Measurements from ENCODE around the gene OR52B4. TPM values are rescaled to one million over a fixed set of nuclear protein-coding genes. Genes with fewer than 3 reads are reported as not detected.

The OR52B4 gene
- total and polyA plus RNA-seq, 2 experiments from 2014 or later, result 0.31 TPM; not detected in 1

DNA sequence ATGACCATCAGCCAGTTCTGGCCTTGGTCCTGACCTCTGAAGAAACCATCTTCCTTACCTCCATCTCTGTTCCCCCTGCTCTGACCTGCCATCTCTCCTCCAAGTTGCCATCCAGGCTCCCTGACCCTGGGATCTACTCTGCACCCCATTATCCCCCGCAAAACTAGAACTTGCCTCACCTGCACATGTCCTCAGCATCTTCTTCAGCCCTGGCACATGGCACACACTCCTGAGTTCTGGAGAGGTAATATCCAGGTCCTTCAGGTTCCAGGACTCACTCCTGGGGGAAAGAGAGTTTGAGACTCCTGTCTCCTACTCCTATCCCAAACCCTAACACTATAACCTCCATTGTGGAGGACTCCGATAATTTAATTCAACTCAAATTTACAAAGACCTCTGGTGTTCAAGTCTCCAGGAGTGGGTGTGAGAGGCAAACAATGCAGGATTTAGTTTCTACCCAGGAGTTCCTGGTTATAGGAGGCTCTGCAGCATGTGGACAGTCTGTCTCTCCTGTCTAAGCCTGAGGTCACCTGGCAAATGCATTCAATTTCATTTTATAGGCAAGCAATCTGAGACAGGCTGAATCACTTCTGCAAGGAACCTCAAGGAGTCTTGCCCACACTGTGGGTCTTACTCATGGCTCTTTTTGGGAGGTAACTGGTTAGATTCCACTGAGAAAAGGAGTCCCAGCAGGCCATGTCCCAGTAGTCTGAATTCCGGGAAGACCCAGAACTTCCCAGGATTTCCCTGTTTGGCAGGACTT, 18.0 kb upstream of the OR52B4 start (continued):
- TF ChIP-seq, protein P1, sequence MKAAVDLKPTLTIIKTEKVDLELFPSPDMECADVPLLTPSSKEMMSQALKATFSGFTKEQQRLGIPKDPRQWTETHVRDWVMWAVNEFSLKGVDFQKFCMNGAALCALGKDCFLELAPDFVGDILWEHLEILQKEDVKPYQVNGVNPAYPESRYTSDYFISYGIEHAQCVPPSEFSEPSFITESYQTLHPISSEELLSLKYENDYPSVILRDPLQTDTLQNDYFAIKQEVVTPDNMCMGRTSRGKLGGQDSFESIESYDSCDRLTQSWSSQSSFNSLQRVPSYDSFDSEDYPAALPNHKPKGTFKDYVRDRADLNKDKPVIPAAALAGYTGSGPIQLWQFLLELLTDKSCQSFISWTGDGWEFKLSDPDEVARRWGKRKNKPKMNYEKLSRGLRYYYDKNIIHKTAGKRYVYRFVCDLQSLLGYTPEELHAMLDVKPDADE (IDR thresholded peaks at IDR 0.05), result no peak
- TF ChIP-seq EZH2phosphoT487 (IDR thresholded peaks at IDR 0.05; ENCODE audit: unreplicated experiment) (no peak), ZNF114 (CRISPR knock-in tag; IDR thresholded peaks at IDR 0.05) (no peak)

DNA sequence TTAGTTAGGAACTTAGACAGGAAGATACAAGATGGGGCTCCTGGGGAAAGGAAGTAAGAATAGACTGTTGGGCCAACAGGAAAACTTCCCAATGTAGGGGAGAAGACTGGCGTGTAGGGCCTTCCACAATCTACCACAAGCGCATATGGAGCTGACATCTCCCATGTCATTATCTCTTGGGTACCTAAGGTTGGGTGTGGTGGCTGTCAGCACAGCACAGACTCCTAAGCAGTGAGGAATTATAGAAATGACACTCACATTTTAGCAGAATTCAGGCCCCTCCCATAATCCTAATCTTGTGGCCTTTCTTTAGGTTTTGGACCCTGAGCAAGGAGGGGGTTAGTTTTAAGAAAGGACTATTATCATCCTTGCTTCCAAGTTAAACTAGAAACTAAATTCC, 13.7 kb upstream of the OR52B4 start:
- H3K36me3 ChIP-seq (ENCODE audit: insufficient read depth), result no peaks in the 10 kb centered on the region
- H3K9me3 Mint-ChIP-seq, result no peaks in the 10 kb centered on the region
- H3K4me3 ChIP-seq, result no peak overlapping the region
- no peak overlapping the region for H2AFZ ChIP-seq
- no peaks in the 10 kb centered on the region for H3K27me3 ChIP-seq (ENCODE audit: insufficient read depth)
- H3K27ac ChIP-seq (ENCODE audit: low read depth), result no peak overlapping the region
- no peak for DNase-seq (ENCODE audit: low spot score)
- no peaks in the 10 kb centered on the region for H3F3A ChIP-seq (replicated peaks; ENCODE audit: low read depth)
- ATAC-seq, result no peak
- H4K20me1 ChIP-seq (replicated peaks; ENCODE audit: insufficient read depth), result no peaks in the 10 kb centered on the region
- no peak overlapping the region for H3K4me2 ChIP-seq
- H3K4me1 Mint-ChIP-seq, result no peaks in the 10 kb centered on the region
- H3K9me2 ChIP-seq (ENCODE audit: insufficient read depth), result no peaks in the 10 kb centered on the region
- H3K4me3 Mint-ChIP-seq, result no peak overlapping the region
- peaks cover 17% of the 10 kb centered on the region for H3K36me3 Mint-ChIP-seq (ENCODE audit: low read depth)
- H3K27ac Mint-ChIP-seq, result no peak overlapping the region
- H3K4me1 ChIP-seq (ENCODE audit: insufficient read depth), result no peaks in the 10 kb centered on the region
- peaks cover 4% of the 10 kb centered on the region for H3K27me3 Mint-ChIP-seq (ENCODE audit: insufficient read depth, low read depth, poor library complexity)
- no peaks in the 10 kb centered on the region for H3K79me2 ChIP-seq (replicated peaks; ENCODE audit: insufficient read depth)
- TF ChIP-seq, protein P2, sequence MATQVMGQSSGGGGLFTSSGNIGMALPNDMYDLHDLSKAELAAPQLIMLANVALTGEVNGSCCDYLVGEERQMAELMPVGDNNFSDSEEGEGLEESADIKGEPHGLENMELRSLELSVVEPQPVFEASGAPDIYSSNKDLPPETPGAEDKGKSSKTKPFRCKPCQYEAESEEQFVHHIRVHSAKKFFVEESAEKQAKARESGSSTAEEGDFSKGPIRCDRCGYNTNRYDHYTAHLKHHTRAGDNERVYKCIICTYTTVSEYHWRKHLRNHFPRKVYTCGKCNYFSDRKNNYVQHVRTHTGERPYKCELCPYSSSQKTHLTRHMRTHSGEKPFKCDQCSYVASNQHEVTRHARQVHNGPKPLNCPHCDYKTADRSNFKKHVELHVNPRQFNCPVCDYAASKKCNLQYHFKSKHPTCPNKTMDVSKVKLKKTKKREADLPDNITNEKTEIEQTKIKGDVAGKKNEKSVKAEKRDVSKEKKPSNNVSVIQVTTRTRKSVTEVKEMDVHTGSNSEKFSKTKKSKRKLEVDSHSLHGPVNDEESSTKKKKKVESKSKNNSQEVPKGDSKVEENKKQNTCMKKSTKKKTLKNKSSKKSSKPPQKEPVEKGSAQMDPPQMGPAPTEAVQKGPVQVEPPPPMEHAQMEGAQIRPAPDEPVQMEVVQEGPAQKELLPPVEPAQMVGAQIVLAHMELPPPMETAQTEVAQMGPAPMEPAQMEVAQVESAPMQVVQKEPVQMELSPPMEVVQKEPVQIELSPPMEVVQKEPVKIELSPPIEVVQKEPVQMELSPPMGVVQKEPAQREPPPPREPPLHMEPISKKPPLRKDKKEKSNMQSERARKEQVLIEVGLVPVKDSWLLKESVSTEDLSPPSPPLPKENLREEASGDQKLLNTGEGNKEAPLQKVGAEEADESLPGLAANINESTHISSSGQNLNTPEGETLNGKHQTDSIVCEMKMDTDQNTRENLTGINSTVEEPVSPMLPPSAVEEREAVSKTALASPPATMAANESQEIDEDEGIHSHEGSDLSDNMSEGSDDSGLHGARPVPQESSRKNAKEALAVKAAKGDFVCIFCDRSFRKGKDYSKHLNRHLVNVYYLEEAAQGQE (IDR thresholded peaks at IDR 0.05; ENCODE audit: unreplicated experiment), result no peak
- no peak for TF ChIP-seq JUNB (IDR thresholded peaks at IDR 0.05; ENCODE audit: unreplicated experiment)
- TF ChIP-seq POLR2AphosphoS5 (IDR thresholded peaks at IDR 0.05; ENCODE audit: low read depth), result no peak
- TF ChIP-seq CREB1 (CRISPR knock-in tag; IDR thresholded peaks at IDR 0.05; ENCODE audit: low read depth), result no peak
- no peak for TF ChIP-seq ZNF331 (CRISPR knock-in tag; IDR thresholded peaks at IDR 0.05; ENCODE audit: low read depth)
- TF ChIP-seq, protein P3, sequence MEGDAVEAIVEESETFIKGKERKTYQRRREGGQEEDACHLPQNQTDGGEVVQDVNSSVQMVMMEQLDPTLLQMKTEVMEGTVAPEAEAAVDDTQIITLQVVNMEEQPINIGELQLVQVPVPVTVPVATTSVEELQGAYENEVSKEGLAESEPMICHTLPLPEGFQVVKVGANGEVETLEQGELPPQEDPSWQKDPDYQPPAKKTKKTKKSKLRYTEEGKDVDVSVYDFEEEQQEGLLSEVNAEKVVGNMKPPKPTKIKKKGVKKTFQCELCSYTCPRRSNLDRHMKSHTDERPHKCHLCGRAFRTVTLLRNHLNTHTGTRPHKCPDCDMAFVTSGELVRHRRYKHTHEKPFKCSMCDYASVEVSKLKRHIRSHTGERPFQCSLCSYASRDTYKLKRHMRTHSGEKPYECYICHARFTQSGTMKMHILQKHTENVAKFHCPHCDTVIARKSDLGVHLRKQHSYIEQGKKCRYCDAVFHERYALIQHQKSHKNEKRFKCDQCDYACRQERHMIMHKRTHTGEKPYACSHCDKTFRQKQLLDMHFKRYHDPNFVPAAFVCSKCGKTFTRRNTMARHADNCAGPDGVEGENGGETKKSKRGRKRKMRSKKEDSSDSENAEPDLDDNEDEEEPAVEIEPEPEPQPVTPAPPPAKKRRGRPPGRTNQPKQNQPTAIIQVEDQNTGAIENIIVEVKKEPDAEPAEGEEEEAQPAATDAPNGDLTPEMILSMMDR (conservative IDR thresholded peaks at IDR 0.05; ENCODE audit: low read depth in 2 of 2), result no peak
- TF ChIP-seq EZH2phosphoT487 (IDR thresholded peaks at IDR 0.05; ENCODE audit: unreplicated experiment), result no peak
- TF ChIP-seq NANOG (IDR thresholded peaks at IDR 0.05; ENCODE audit: borderline replicate concordance), result no peak
- no peak for TF ChIP-seq EZH2 (IDR thresholded peaks at IDR 0.05; ENCODE audit: low read depth, unreplicated experiment)
- no peak for TF ChIP-seq ZNF114 (CRISPR knock-in tag; IDR thresholded peaks at IDR 0.05)
- TF ChIP-seq STAT1 (IDR thresholded peaks at IDR 0.05; ENCODE audit: unreplicated experiment), result no peak
- TF ChIP-seq, protein P1 (IDR thresholded peaks at IDR 0.05), result no peak
